Left lobe of liver (tissue), 2 donors: ENCODE data around the gene ZNF207. TPM values are rescaled to one million over a fixed set of nuclear protein-coding genes. Genes with fewer than 3 reads are reported as not detected.
"Not testable (repeated sequence)": the region's sequence is repeated elsewhere in the genome, so short reads cannot be mapped to it uniquely, and the experiment has no call there.

Experiments used
- ATAC-seq: fragments of 200-7000 bp; cut with Tn5 transposase; one replicate; pipeline ENCODE4 v1.9.1; 2020; ENCODE audit warnings: mild to moderate bottlenecking, moderate library complexity
- DNase-seq: peaks from one replicate; pipeline ENCODE4 v3.0.0-alpha.2; 2020; ENCODE audit warnings: low spot score
- total RNA-seq: library from RNA; stranded (reverse); gene quantifications from one replicate; pipeline ENCODE4 v1.2.1, GENCODE V29; 2021
- donor health status: DM: no; HTN: no; CAD: no; lungs with moderate emphysema.
- donor health status: DM: no; HTN: yes; CAD: no.

The ZNF207 gene
- total RNA-seq, 1 donor from 2014 or later, result 50.5 TPM

GRCh38 chr17:32385121-32385520 lies 35.2 kb downstream of the ZNF207 start:
- DNase-seq (no peak), ATAC-seq (peak; percentile 60)

- DNase-seq (no peak), ATAC-seq (peak; percentile 72)
Observed at GRCh38 chr17:32385971-32386370, 36.0 kb downstream of the ZNF207 start.

GRCh38 chr17:32386844-32387243 lies 36.9 kb downstream of the ZNF207 start:
- no peak for ATAC-seq

GRCh38 chr17:32388128-32388527 lies 38.2 kb downstream of the ZNF207 start:
- not testable (repeated sequence) for DNase-seq

More at GRCh38 chr17:32386844-32387243, 36.9 kb downstream of the ZNF207 start:
- DNase-seq, result no peak

GRCh38 chr17:32388613-32389459 lies 38.9 kb downstream of the ZNF207 start:
- ATAC-seq, result no peak
- no peak for DNase-seq

More at GRCh38 chr17:32388128-32388527, 38.2 kb downstream of the ZNF207 start:
- not testable (repeated sequence) for ATAC-seq

- ATAC-seq, result no peak
Observed at GRCh38 chr17:32393904-32394303, 43.9 kb downstream of the ZNF207 start.

GRCh38 chr17:32396343-32396742 lies 46.4 kb downstream of the ZNF207 start:
- ATAC-seq (peak; percentile 59), DNase-seq (no peak)

More at GRCh38 chr17:32393904-32394303, 43.9 kb downstream of the ZNF207 start:
- no peak for DNase-seq

- ATAC-seq (no peak), DNase-seq (no peak)
Observed at GRCh38 chr17:32398946-32399345, 49.0 kb downstream of the ZNF207 start.

GRCh38 chr17:32410085-32410484 lies 60.1 kb downstream of the ZNF207 start:
- ATAC-seq, DNase-seq: not testable (repeated sequence)

- ATAC-seq (no peak), DNase-seq (no peak)
Observed at GRCh38 chr17:32426894-32427293, 76.9 kb downstream of the ZNF207 start.

- no peak for ATAC-seq
- DNase-seq, result no peak
Observed at GRCh38 chr17:32429598-32429997, 79.6 kb downstream of the ZNF207 start.

Other genes with a start within 250 kb of the ZNF207 start
- 12.5 TPM for gene RHOT1, start 207.7 kb upstream of the ZNF207 start, total RNA-seq
- 0.15 TPM for gene RHBDL3, start 84.3 kb upstream of the ZNF207 start, total RNA-seq
- 9.2 TPM for gene C17orf75, start 8.0 kb upstream of the ZNF207 start, total RNA-seq
- gene PSMD11, start 94.4 kb downstream of the ZNF207 start, total RNA-seq, result 49.1 TPM
- 0.68 TPM for gene CDK5R1, start 136.8 kb downstream of the ZNF207 start, total RNA-seq